Measurements from ENCODE around the gene MTHFSD. TPM values are rescaled to one million over a fixed set of nuclear protein-coding genes. Genes with fewer than 3 reads are reported as not detected.

The MTHFSD gene
- total RNA-seq, 1 experiment from 2014 or later = 11.9 TPM

DNA sequence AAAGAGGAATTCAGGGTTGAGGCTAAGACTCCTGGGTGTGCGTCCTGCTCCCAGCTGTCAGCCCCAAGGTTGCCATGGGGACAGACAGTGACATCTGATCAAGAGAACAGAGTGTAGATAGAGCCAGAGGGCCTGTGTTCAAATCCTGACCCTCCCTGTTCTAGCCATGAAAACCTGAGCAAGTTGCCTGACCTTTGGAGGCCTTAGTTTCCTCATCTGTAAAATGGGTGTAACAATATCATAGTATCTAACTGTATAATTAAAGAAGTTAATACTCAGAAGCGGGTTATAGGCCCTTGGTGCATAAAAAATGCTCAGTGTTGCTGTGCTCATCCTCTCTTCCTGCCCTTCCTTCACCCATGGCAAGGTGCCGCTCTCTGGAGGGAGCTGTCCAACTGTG, 73.4 kb downstream of the MTHFSD start:
- Histone ChIP-seq H3K9me2 (replicated peaks; ENCODE audit: low read length) (no peaks in the 10 kb centered on the region), H3K9ac (ENCODE audit: low read length) (no peak overlapping the region), H3K36me3 (ENCODE audit: low read depth, low read length) (no peaks in the 10 kb centered on the region), H4K20me1 (ENCODE audit: low read length) (no peaks in the 10 kb centered on the region), H3K4me2 (ENCODE audit: low read length) (no peak overlapping the region), H2AFZ (ENCODE audit: low read length) (no peak overlapping the region), H3K4me3 (ENCODE audit: low read length) (no peak overlapping the region), H3K4me1 (ENCODE audit: insufficient read depth, low read length) (no peaks in the 10 kb centered on the region), H3K27me3 (ENCODE audit: low read length) (peaks cover 66% of the 10 kb centered on the region), H3F3A (ENCODE audit: low read length, unreplicated experiment) (no peaks in the 10 kb centered on the region), H3K79me2 (ENCODE audit: low read length) (no peaks in the 10 kb centered on the region), H3K27ac (ENCODE audit: low read length) (no peak overlapping the region), H3K9me3 (ENCODE audit: low read length) (no peaks in the 10 kb centered on the region)
- intact Hi-C loops (cut with micrococcal nuclease) = no loop called here
- no peak for TF ChIP-seq EZH2phosphoT487 (IDR thresholded peaks at IDR 0.05; ENCODE audit: borderline replicate concordance, low read length)
- no peak for TF ChIP-seq CTCF (conservative IDR thresholded peaks at IDR 0.05; ENCODE audit: low read depth, low read length)
- TF ChIP-seq EZH2 (IDR thresholded peaks at IDR 0.05; ENCODE audit: low read length, unreplicated experiment) = no peak
- DNase-seq (no peak), ATAC-seq (no peak)
- ChIA-PET POLR2A (ENCODE audit: unreplicated experiment) (no interaction called here), CTCF (no interaction called here)
- BruUV-seq (replicated peaks) = no TSS peak

DNA sequence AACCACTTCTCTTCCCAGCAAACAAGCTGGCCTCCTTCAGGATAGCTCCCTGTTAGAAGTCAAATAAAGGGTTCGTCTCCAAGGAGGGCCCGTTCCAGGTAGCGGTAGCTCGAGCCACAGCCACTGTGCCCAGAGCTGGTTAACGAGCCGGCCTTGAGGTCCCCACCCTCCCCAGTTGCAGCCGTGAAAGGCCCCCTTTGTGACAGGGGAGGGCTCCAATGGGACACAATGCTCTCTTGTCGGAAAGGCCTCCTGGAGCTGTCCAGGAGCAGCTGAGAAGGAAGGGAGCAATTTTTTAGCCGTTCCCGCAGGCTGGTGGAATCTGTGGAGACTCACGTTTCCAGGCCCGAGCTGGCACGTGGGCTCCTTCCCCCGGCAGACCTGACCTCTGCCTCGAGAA, 74.6 kb downstream of the MTHFSD start:
- Histone ChIP-seq H3K9me2 (replicated peaks; ENCODE audit: low read length) (no peaks in the 10 kb centered on the region), H3K4me2 (ENCODE audit: low read length) (no peak overlapping the region), H3K27ac (ENCODE audit: low read length) (no peak overlapping the region), H3F3A (ENCODE audit: low read length, unreplicated experiment) (no peaks in the 10 kb centered on the region), H2AFZ (ENCODE audit: low read length) (no peak overlapping the region), H3K36me3 (ENCODE audit: low read depth, low read length) (no peaks in the 10 kb centered on the region), H3K4me3 (ENCODE audit: low read length) (no peak overlapping the region), H3K9me3 (ENCODE audit: low read length) (no peaks in the 10 kb centered on the region), H3K9ac (ENCODE audit: low read length) (no peak overlapping the region), H3K4me1 (ENCODE audit: insufficient read depth, low read length) (no peaks in the 10 kb centered on the region), H3K27me3 (ENCODE audit: low read length) (peaks cover 66% of the 10 kb centered on the region), H4K20me1 (ENCODE audit: low read length) (no peaks in the 10 kb centered on the region), H3K79me2 (ENCODE audit: low read length) (no peaks in the 10 kb centered on the region)
- intact Hi-C loops (cut with micrococcal nuclease) = no loop called here
- no peak for TF ChIP-seq EZH2phosphoT487 (IDR thresholded peaks at IDR 0.05; ENCODE audit: borderline replicate concordance, low read length)
- POLR2A ChIA-PET (ENCODE audit: unreplicated experiment) = no interaction called here
- CTCF ChIA-PET = no interaction called here
- ATAC-seq = no peak
- no TSS peak for BruUV-seq (replicated peaks)
- DNase-seq = no peak

Other genes with a start within 250 kb of the MTHFSD start
- gene FOXF1, start 44.7 kb downstream of the MTHFSD start, total RNA-seq (2014; rRNA removed) = not detected in 2 replicates
- gene FOXC2, start 11.6 kb upstream of the MTHFSD start, total RNA-seq (2014; rRNA removed) = not detected in 2 replicates
- gene FOXL1, start 23.3 kb upstream of the MTHFSD start, total RNA-seq (2014; rRNA removed) = 8.1 and 10.9 TPM in 2 replicates